GM18526 (cell line): Measurements from ENCODE around the gene CCDC8.

Experiments used
- POLR2A ChIP-seq: IDR thresholded peaks from 3 replicates; pipeline ENCODE4 v1.6.1; 2011; ENCODE audit not compliant: insufficient read length; ENCODE audit errors: extremely low read depth

Gene CCDC8

GRCh38 chr19:46435009-46435408, 21.6 kb upstream of the CCDC8 start:
- TF ChIP-seq POLR2A, result no peak

GRCh38 chr19:46431824-46432223, 18.5 kb upstream of the CCDC8 start:
- no peak for TF ChIP-seq POLR2A

GRCh38 chr19:46429999-46430398, 16.6 kb upstream of the CCDC8 start:
- no peak for TF ChIP-seq POLR2A

GRCh38 chr19:46428239-46429135, 15.1 kb upstream of the CCDC8 start, which contains the start of gene PNMA8C:
Gene PNMA8C, minus strand, starts transcription at chr19:46428936. Its CDS starts 577 bp downstream, at chr19:46428359.
- TF ChIP-seq POLR2A, result no peak

- TF ChIP-seq POLR2A, result no peak
Observed at GRCh38 chr19:46427518-46428045, 14.2 kb upstream of the CCDC8 start.

- TF ChIP-seq POLR2A, result no peak
Observed at GRCh38 chr19:46426506-46427162, 13.3 kb upstream of the CCDC8 start.

GRCh38 chr19:46426035-46426505, 12.7 kb upstream of the CCDC8 start:
- TF ChIP-seq POLR2A, result no peak

GRCh38 chr19:46423188-46423587, 9.8 kb upstream of the CCDC8 start:
- no peak for TF ChIP-seq POLR2A

- no peak for TF ChIP-seq POLR2A
Observed at GRCh38 chr19:46422344-46422743, 9.0 kb upstream of the CCDC8 start.

GRCh38 chr19:46420056-46420455, 6.7 kb upstream of the CCDC8 start:
- TF ChIP-seq POLR2A, result no peak

- no peak for TF ChIP-seq POLR2A
Observed at GRCh38 chr19:46412650-46413261, 608 bp downstream of the CCDC8 start.

GRCh38 chr19:46411925-46412649, 1.3 kb downstream of the CCDC8 start:
- TF ChIP-seq POLR2A, result no peak

GRCh38 chr19:46411088-46411924, 2.1 kb downstream of the CCDC8 start:
- TF ChIP-seq POLR2A, result no peak
